ENCODE results near the gene NTRK2. TPM values are rescaled to one million over a fixed set of nuclear protein-coding genes. Genes with fewer than 3 reads are reported as not detected.

NTRK2 gene
- total and polyA plus RNA-seq, 10 of the 15 experiments (the other 5 are each of a cell fraction or from before 2014, with no cell fraction given), result 0.42 to 4.6 (median 0.65) TPM

DNA sequence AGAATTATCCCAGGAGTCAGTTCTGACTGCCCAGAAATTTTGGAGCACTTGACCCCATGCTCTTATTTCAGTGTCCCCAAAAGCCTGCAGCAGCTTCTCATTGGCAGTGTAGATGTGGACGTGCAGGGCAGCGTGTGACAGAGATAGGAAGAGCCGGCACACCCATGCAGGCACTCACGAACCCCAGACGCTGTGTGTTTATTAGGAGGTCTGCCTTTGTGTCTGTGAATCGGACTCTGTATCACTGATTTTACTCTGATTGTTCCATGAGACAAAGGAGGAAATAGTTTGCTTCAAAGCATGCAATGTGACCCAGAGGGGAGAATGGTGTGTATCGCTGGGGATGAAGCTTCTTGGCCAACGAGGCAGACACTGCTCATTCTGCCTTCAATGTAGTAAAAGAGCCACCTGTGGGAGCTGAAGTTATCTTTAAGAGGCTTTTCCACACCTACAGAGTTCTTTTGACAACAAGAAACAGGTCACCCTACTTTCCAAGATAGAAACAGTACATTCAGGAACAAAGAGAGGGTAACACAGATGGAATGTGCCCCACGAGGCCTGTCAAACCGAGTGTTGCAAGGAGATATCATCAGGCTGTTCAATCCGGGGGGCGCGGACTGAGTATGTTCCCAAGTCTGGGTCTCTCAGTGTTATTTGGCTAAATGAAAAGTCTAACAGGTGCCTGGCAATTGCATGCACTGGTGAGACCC lies 224.0 kb downstream of the NTRK2 start:
- Histone ChIP-seq H3K36me3 (ENCODE audit: control insufficient read depth in 2 of 2, insufficient read depth in 2 of 2, low read length in 1 of 2) (no peaks in the 10 kb centered on the region), H3K4me2 (ENCODE audit: control insufficient read depth, insufficient read depth) (no peak overlapping the region), H3K4me1 (ENCODE audit: control insufficient read depth, insufficient read depth, low read length) (no peaks in the 10 kb centered on the region), H2AFZ (ENCODE audit: control insufficient read depth, low read depth, low read length) (no peak overlapping the region), H3K4me3 (no peak overlapping the region), H4K20me1 (ENCODE audit: control insufficient read depth, insufficient read depth) (no peaks in the 10 kb centered on the region), H3K27me3 (replicated peaks in 1 of 2; ENCODE audit: control insufficient read depth in 2 of 2, insufficient read depth in 2 of 2, low read length in 1 of 2) (no peaks in the 10 kb centered on the region), H3K9me3 (replicated peaks; ENCODE audit: control insufficient read depth, insufficient read depth, low read length) (no peaks in the 10 kb centered on the region), H3K79me2 (ENCODE audit: control insufficient read depth, insufficient read depth, low read length) (no peaks in the 10 kb centered on the region), H3K9ac (ENCODE audit: control insufficient read depth, insufficient read depth, low read length) (no peak overlapping the region), H3K27ac (ENCODE audit: control insufficient read depth, insufficient read depth) (no peak overlapping the region)
- ChIA-PET POLR2A (no interaction called here), RAD21 (ENCODE audit: unreplicated experiment) (no interaction called here), SMC1A (ENCODE audit: uncharacterized antibody, unreplicated experiment) (no interaction called here), CTCF (interaction anchor here (0.7 to 1.1 kb wide), 2 partner anchors 97 to 720 kb away, joined by 3 to 4 read pairs; no protein-coding TSS in a partner anchor)
- intact Hi-C loops (cut with micrococcal nuclease; ENCODE audit: unreplicated experiment) (no loop called here), in situ Hi-C loops (cut with MboI) (no loop called here)
- FAIRE-seq, result no peak
- ATAC-seq, result no peak
- WGBS (ENCODE audit: insufficient coverage, insufficient replicate concordance, low lambda C conversion rate, missing lambda C conversion rate), result 42% methylated on average over 13 of the region's 13 CpGs
- no peak for DNase-seq (ENCODE audit: low read depth, low spot score)
- no TSS peak for BruUV-seq (replicated peaks)
- TF ChIP-seq, protein P1, sequence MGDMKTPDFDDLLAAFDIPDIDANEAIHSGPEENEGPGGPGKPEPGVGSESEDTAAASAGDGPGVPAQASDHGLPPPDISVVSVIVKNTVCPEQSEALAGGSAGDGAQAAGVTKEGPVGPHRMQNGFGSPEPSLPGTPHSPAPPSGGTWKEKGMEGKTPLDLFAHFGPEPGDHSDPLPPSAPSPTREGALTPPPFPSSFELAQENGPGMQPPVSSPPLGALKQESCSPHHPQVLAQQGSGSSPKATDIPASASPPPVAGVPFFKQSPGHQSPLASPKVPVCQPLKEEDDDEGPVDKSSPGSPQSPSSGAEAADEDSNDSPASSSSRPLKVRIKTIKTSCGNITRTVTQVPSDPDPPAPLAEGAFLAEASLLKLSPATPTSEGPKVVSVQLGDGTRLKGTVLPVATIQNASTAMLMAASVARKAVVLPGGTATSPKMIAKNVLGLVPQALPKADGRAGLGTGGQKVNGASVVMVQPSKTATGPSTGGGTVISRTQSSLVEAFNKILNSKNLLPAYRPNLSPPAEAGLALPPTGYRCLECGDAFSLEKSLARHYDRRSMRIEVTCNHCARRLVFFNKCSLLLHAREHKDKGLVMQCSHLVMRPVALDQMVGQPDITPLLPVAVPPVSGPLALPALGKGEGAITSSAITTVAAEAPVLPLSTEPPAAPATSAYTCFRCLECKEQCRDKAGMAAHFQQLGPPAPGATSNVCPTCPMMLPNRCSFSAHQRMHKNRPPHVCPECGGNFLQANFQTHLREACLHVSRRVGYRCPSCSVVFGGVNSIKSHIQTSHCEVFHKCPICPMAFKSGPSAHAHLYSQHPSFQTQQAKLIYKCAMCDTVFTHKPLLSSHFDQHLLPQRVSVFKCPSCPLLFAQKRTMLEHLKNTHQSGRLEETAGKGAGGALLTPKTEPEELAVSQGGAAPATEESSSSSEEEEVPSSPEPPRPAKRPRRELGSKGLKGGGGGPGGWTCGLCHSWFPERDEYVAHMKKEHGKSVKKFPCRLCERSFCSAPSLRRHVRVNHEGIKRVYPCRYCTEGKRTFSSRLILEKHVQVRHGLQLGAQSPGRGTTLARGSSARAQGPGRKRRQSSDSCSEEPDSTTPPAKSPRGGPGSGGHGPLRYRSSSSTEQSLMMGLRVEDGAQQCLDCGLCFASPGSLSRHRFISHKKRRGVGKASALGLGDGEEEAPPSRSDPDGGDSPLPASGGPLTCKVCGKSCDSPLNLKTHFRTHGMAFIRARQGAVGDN (IDR thresholded peaks at IDR 0.05), result no peak
- TF ChIP-seq, protein P2, sequence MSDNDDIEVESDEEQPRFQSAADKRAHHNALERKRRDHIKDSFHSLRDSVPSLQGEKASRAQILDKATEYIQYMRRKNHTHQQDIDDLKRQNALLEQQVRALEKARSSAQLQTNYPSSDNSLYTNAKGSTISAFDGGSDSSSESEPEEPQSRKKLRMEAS (IDR thresholded peaks at IDR 0.05; ENCODE audit: low read depth, low read length), result no peak
- no peak for TF ChIP-seq NFYB (IDR thresholded peaks at IDR 0.05; ENCODE audit: insufficient read depth, low read depth, low read length)
- TF ChIP-seq RUNX3 (IDR thresholded peaks at IDR 0.05; ENCODE audit: low read length), result no peak
- TF ChIP-seq, protein P3, sequence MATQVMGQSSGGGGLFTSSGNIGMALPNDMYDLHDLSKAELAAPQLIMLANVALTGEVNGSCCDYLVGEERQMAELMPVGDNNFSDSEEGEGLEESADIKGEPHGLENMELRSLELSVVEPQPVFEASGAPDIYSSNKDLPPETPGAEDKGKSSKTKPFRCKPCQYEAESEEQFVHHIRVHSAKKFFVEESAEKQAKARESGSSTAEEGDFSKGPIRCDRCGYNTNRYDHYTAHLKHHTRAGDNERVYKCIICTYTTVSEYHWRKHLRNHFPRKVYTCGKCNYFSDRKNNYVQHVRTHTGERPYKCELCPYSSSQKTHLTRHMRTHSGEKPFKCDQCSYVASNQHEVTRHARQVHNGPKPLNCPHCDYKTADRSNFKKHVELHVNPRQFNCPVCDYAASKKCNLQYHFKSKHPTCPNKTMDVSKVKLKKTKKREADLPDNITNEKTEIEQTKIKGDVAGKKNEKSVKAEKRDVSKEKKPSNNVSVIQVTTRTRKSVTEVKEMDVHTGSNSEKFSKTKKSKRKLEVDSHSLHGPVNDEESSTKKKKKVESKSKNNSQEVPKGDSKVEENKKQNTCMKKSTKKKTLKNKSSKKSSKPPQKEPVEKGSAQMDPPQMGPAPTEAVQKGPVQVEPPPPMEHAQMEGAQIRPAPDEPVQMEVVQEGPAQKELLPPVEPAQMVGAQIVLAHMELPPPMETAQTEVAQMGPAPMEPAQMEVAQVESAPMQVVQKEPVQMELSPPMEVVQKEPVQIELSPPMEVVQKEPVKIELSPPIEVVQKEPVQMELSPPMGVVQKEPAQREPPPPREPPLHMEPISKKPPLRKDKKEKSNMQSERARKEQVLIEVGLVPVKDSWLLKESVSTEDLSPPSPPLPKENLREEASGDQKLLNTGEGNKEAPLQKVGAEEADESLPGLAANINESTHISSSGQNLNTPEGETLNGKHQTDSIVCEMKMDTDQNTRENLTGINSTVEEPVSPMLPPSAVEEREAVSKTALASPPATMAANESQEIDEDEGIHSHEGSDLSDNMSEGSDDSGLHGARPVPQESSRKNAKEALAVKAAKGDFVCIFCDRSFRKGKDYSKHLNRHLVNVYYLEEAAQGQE (IDR thresholded peaks at IDR 0.05; ENCODE audit: low read depth, low read length), result no peak
- TF ChIP-seq NFYA (IDR thresholded peaks at IDR 0.05; ENCODE audit: borderline replicate concordance, low read depth, low read length), result no peak
- no peak for TF ChIP-seq ATF7 (IDR thresholded peaks at IDR 0.05; ENCODE audit: low read depth)
- TF ChIP-seq ZBED1 (IDR thresholded peaks at IDR 0.05; ENCODE audit: borderline replicate concordance), result no peak
- TF ChIP-seq TBL1XR1 (IDR thresholded peaks at IDR 0.05; ENCODE audit: low read depth, low read length), result no peak
- TF ChIP-seq, protein P4, sequence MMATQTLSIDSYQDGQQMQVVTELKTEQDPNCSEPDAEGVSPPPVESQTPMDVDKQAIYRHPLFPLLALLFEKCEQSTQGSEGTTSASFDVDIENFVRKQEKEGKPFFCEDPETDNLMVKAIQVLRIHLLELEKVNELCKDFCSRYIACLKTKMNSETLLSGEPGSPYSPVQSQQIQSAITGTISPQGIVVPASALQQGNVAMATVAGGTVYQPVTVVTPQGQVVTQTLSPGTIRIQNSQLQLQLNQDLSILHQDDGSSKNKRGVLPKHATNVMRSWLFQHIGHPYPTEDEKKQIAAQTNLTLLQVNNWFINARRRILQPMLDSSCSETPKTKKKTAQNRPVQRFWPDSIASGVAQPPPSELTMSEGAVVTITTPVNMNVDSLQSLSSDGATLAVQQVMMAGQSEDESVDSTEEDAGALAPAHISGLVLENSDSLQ (IDR thresholded peaks at IDR 0.05), result no peak
- TF ChIP-seq ASH2L (IDR thresholded peaks at IDR 0.05; ENCODE audit: borderline replicate concordance, low read depth), result no peak
- no peak for TF ChIP-seq KLF5 (IDR thresholded peaks at IDR 0.05; ENCODE audit: partially characterized antibody)
- no peak for TF ChIP-seq SIX5 (IDR thresholded peaks at IDR 0.05; ENCODE audit: low read depth, low read length, severe bottlenecking)
- no peak for TF ChIP-seq GABPA (IDR thresholded peaks at IDR 0.05; ENCODE audit: low read depth)
